SU-DHL-6 (cell line): Measurements from ENCODE around the gene TFPT.

Source experiments
- H2AFZ ChIP-seq: fragments of 200-600 bp; sonication (generic); 2 replicates; pipeline ENCODE4 v1.6.1; 2014; ENCODE audit warnings: low read depth, mild to moderate bottlenecking, moderate library complexity, mixed read lengths, antibody characterized with exemption, low read length; ENCODE audit not compliant: severe bottlenecking
- H3F3A ChIP-seq: fragments of 200-600 bp; shearing (Covaris generic); 2 replicates; pipeline ENCODE4 v1.6.0; 2016; ENCODE audit warnings: antibody characterized with exemption, mild to moderate bottlenecking; ENCODE audit not compliant: insufficient read depth
- H3K27ac ChIP-seq: fragments of 200-600 bp; sonication (generic); 2 replicates; pipeline ENCODE4 v1.5.1; 2016; ENCODE audit warnings: low read depth, mild to moderate bottlenecking, low read length, moderate library complexity, mixed read lengths
- H3K27me3 ChIP-seq: fragments of 200-600 bp; sonication (generic), shearing (Covaris generic); 2 replicates; pipeline ENCODE4 v1.6.0; 2014; ENCODE audit warnings: mild to moderate bottlenecking, low read length
- H3K36me3 ChIP-seq: fragments of 200-600 bp; sonication (generic); 2 replicates; pipeline ENCODE4 v1.6.1; 2014; ENCODE audit warnings: mild to moderate bottlenecking, low read length, mixed read lengths
- H3K4me2 ChIP-seq: fragments of 300-600, 200-600 bp; shearing (Covaris generic), sonication (generic); 2 replicates; pipeline ENCODE4 v1.6.0; 2014; ENCODE audit warnings: low read length, low read depth, mild to moderate bottlenecking; ENCODE audit not compliant: poor library complexity, severe bottlenecking
- H3K4me3 ChIP-seq: fragments of 200-600 bp; sonication (generic); 2 replicates; pipeline ENCODE4 v1.5.1; 2014; ENCODE audit warnings: antibody characterized with exemption, low read length, mild to moderate bottlenecking, mixed read lengths; ENCODE audit not compliant: insufficient read depth, poor library complexity, severe bottlenecking
- H3K79me2 ChIP-seq: fragments of 200-600 bp; sonication (generic); 2 replicates; pipeline ENCODE4 v1.6.1; 2014; ENCODE audit warnings: mild to moderate bottlenecking, low read length, moderate library complexity; ENCODE audit not compliant: insufficient read depth
- H3K9ac ChIP-seq: fragments of 200-600 bp; sonication (generic); 2 replicates; pipeline ENCODE4 v1.7.0; 2014; ENCODE audit warnings: mild to moderate bottlenecking, low read length
- H3K9me2 ChIP-seq: fragments of 200-600 bp; sonication (generic); replicated peaks from 2 replicates; pipeline ENCODE4 v1.6.1; 2014; ENCODE audit warnings: low read length; ENCODE audit not compliant: insufficient read depth
- H3K9me3 ChIP-seq: fragments of 200-600 bp; sonication (generic); 2 replicates; pipeline ENCODE4 v1.6.1; 2014; ENCODE audit warnings: low read length, mixed read lengths; ENCODE audit not compliant: insufficient read depth
- H4K20me1 ChIP-seq: fragments of 200-600 bp; sonication (generic); 2 replicates; pipeline ENCODE4 v1.6.1; 2014; ENCODE audit warnings: low read depth, mild to moderate bottlenecking, antibody characterized with exemption, low read length, moderate library complexity, mixed read lengths
- EZH2phosphoT487 ChIP-seq: fragments of 200-600 bp; sonication (generic), shearing (Covaris generic); conservative IDR thresholded peaks from 2 replicates; pipeline ENCODE4 v1.6.1; 2018; ENCODE audit warnings: mild to moderate bottlenecking, antibody characterized with exemption, low read length, moderate library complexity, mixed read lengths
- TF ChIP-seq, protein P1 (sequence below): fragments of 200-600 bp; sonication (generic); IDR thresholded peaks from one replicate; pipeline ENCODE4 v1.5.1; 2017; ENCODE audit warnings: antibody characterized with exemption, mild to moderate bottlenecking, low read length, moderate library complexity; ENCODE audit not compliant: insufficient read depth, poor library complexity, severe bottlenecking

TFPT gene

DNA sequence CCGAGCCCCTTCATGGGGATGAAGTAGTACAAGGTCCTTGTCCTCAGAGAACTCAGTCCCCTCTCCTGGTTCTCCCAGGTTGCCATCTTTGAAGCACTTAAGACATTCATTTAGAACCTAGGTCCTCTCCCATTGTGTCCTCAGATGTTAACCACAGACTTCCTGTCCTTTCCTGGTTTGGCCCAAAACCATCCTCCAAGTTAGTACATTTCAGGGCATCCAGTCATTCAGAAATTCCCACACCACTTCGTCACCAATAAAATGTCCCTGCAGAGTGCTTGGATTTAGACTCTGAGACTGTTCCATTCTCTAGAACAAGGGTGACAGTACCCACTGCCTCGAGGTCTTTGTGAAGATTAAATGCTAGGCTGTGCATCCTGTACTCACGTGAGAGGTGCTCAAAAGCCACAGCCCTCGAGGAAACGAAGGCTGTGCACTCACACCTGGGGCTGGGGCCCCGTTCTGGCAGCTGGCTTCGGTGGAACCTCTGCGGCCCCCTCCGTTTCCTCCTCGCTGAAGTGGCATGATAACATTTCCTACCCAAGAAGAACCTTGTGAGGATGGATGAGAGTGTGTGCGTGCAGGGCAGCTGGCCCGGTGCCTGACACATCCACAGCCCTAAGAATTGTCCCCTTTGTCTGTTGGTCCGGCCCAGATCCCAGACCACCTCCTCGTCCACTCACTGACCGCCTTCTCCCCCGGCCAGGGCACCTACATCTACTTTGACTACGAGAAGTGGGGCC, 39.3 kb upstream of the TFPT start:
- Histone ChIP-seq H3K4me3 (no peak overlapping the region), H4K20me1 (no peaks in the 10 kb centered on the region), H2AFZ (no peak overlapping the region), H3F3A (peaks cover 22% of the 10 kb centered on the region; the same call in 1 of the 2 replicates), H3K9ac (no peak overlapping the region), H3K36me3 (no peaks in the 10 kb centered on the region), H3K9me2 (no peaks in the 10 kb centered on the region), H3K27ac (no peak overlapping the region), H3K27me3 (no peaks in the 10 kb centered on the region), H3K9me3 (no peaks in the 10 kb centered on the region), H3K79me2 (no peaks in the 10 kb centered on the region), H3K4me2 (no peak overlapping the region)
- no peak for TF ChIP-seq EZH2phosphoT487
- TF ChIP-seq, protein P1, sequence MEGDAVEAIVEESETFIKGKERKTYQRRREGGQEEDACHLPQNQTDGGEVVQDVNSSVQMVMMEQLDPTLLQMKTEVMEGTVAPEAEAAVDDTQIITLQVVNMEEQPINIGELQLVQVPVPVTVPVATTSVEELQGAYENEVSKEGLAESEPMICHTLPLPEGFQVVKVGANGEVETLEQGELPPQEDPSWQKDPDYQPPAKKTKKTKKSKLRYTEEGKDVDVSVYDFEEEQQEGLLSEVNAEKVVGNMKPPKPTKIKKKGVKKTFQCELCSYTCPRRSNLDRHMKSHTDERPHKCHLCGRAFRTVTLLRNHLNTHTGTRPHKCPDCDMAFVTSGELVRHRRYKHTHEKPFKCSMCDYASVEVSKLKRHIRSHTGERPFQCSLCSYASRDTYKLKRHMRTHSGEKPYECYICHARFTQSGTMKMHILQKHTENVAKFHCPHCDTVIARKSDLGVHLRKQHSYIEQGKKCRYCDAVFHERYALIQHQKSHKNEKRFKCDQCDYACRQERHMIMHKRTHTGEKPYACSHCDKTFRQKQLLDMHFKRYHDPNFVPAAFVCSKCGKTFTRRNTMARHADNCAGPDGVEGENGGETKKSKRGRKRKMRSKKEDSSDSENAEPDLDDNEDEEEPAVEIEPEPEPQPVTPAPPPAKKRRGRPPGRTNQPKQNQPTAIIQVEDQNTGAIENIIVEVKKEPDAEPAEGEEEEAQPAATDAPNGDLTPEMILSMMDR, result no peak

DNA sequence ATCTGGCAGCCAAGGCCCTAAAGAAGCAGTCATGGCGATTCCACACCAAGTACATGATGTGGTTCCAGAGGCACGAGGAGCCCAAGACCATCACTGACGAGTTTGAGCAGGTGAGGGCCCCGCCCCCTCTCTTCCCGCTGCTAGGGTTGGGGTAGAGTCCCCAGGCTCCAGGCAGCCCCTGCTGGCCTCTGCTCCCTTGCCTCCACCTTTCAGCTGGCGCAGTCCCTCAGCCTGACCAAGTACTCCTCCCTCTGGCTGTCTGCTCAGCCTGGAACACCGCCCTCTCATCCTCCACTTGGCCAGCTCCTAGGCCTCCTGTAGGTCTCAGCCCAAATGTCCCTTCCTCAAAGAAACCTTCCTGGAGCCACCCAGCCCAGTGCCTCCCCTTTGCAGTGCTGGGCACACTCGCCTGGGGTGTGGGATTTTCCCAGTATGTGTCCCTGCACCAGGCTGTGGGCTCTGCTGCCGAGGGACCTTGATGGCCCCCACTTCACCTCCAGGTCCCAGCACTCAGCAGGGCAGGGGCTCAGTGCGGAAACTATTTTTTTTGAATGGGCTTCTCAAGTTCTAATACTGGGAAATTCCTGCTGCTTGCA, 38.4 kb upstream of the TFPT start:
- no peaks in the 10 kb centered on the region for H3K79me2 ChIP-seq
- no peaks in the 10 kb centered on the region for H3K27me3 ChIP-seq
- no peak overlapping the region for H2AFZ ChIP-seq
- H3K9me2 ChIP-seq, result no peaks in the 10 kb centered on the region
- no peaks in the 10 kb centered on the region for H3K9me3 ChIP-seq
- H3K27ac ChIP-seq, result no peak overlapping the region
- no peaks in the 10 kb centered on the region for H4K20me1 ChIP-seq
- no peak for TF ChIP-seq EZH2phosphoT487
- TF ChIP-seq, protein P1, result no peak
- no peaks in the 10 kb centered on the region for H3K36me3 ChIP-seq
- H3K4me2 ChIP-seq, result no peak overlapping the region
- peaks cover 16% of the 10 kb centered on the region; the same call in 1 of the 2 replicates for H3F3A ChIP-seq
- no peak overlapping the region for H3K9ac ChIP-seq
- H3K4me3 ChIP-seq, result no peak overlapping the region

DNA sequence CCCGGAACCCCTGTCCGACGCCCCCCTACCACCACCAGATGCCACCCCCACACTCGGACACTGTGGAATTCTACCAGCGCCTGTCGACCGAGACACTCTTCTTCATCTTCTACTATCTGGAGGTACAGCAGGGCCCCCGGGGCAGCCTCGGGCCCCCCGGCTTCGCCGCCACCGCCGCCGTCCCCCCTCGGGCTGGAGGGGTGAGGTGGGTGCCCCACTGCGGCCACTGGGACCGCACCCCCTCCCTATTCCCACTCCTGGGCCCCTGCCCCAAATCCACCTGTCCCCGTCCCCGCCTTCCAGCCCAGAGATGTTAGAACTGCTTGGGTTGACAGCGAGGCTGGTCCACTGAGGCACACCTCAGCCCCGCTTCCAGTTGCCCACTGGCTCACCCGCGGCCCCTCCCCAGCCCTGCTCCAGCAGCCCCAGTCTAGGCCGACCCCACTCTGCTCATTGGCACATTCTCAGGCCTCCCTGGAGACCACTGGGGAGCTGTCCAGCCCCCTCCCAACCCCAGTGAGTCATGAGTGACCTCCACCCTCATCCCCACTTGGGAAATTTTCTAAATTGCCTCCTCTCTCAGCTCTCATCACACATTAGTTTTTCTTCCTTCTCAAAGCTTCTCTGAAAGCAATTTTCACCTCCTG, 37.5 kb upstream of the TFPT start:
- no peak overlapping the region for H3K4me2 ChIP-seq
- no peaks in the 10 kb centered on the region for H3K27me3 ChIP-seq
- H3K36me3 ChIP-seq, result no peaks in the 10 kb centered on the region

More for the DNA sequence above, 37.5 kb upstream of the TFPT start:
- no peak overlapping the region for H3K4me3 ChIP-seq
- H3F3A ChIP-seq, result peaks cover 8% of the 10 kb centered on the region; the same call in 1 of the 2 replicates
- H3K79me2 ChIP-seq, result no peaks in the 10 kb centered on the region
- no peak overlapping the region for H2AFZ ChIP-seq
- no peak overlapping the region for H3K9ac ChIP-seq
- no peaks in the 10 kb centered on the region for H4K20me1 ChIP-seq
- no peak for TF ChIP-seq EZH2phosphoT487
- TF ChIP-seq, protein P1, result no peak
- no peak overlapping the region for H3K27ac ChIP-seq
- no peaks in the 10 kb centered on the region for H3K9me2 ChIP-seq
- no peaks in the 10 kb centered on the region for H3K9me3 ChIP-seq
